ENCODE measurements around the gene CDH4.

The CDH4 gene

DNA sequence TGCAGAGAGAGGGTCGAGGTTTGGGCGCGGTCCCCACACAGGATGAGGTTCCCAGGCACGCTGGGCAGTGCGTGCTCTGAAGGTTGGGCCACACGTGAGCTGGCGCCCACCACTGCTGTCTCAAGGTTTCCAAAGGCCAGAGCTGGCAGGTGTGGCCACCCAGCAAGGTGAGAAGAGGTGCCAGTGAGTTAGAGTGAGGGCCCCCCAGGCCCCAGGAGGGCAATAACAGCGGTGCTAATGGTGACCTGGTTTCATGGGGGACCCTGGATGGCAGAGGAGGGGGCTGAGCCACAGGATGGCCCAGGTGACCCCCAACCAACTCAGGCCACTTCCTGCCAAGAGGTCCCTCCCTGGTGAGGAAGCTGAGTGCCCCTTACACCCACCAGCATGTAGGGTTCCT lies 628.6 kb downstream of the CDH4 start:
- no peak for DNase-seq

DNA sequence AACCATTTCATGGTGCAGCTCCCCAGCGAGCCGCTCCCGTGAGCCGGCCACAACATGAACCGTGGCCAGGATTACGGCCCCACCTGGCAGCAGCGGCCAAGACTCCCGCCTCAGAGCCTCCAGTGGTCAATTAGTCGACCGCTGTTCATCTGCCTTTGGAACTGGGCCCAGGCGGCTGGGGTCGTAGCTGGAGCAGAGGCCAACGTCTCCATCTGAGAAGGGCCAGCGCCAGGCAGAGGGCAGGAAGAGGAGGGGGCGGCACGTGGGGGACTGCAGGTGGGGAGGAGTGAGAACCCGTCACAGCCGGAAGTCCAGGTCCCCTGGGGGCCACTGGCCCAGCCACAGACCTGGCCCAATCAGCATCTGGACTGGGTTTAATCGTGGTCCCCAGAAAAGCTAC lies 629.4 kb downstream of the CDH4 start:
- no peak for DNase-seq

DNA sequence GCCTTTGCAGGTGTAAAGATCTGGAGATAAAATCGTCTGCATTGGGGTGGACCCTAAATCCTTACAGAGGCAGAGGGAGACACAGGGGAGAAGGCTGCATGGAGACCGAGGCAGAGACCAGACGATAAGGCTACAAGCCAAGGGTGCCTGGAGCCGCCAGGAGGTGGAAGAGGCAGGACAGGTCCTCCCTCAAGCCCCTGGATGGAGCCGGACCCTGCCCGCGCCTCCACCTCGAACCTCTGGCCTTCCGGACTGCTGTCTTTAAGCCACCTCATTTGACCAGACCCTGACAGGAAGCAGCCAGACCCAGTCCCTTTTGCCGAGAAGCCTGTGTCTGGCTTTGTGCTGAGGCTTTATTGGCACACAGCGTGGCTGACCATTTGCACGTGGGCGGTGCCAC lies 629.8 kb downstream of the CDH4 start:
- no peak for DNase-seq

DNA sequence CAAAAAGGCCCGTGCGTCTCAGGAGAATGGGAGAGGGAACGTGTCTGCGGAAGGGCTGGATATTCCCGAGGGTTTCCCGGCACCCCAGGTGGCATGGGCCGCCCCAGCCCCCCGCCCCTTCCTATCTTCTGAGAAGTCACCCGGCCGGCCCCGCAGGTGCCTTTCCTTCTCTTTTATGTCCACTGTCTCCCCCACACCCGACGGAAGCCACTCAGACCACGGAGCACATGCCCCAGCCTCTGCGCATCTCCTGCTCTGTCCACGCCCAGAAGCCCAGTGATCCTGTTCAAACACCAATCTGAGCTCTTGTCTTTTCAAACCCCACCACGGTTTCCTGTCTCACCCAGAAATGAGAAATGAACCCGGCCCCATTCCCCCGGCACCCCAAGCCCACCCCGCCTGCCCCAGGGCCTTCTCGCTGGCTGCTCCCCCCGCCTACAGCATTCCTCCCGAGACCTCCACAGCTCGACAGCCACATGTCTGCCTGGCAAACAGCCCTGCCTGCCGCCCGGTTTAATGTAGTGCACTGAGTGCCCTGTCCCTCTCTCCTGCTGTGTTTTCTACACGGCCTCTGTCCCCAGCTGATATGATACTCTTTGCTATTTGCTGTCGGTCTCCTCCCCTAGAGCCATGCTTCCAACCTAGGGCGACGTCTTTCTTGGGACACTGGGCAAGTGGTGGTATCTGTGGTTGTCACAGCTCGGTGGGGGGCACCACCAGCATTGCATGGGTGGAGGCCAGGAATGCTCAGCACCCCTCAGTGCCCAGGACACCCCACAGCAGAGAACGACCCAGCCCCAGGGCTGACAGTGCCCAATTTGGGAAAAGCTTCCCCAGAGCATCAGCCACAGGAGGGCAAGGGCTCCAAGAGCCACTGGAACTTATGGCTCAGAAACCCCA lies 630.9 kb downstream of the CDH4 start:
- DNase-seq = no peak

DNA sequence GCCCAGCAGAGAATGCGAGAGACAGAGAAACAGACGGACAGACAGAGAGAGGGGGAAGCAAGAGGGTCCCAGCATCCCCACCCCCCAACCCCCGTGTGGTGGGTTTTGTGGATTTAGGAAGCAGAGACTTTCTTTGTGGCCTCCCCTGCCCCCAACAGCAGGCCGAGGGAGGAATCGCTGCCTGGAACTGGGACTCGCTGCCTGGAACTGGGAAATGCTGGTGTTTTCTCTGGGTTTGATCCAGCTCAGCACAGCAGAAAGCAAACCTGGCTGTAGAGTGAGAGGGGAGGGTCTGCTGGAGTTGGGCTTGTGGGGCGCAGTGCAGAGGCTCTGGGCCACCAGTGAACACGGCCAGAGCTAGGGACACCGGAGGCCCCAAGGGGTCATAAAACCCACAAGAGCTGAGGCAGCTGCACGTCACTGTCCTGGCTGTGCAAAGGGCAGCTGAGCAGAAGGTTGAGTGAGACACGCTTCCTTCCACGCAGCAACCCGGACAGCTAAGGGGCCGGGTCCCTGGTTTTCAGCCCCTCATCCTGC lies 631.9 kb downstream of the CDH4 start:
- DNase-seq = no peak

DNA sequence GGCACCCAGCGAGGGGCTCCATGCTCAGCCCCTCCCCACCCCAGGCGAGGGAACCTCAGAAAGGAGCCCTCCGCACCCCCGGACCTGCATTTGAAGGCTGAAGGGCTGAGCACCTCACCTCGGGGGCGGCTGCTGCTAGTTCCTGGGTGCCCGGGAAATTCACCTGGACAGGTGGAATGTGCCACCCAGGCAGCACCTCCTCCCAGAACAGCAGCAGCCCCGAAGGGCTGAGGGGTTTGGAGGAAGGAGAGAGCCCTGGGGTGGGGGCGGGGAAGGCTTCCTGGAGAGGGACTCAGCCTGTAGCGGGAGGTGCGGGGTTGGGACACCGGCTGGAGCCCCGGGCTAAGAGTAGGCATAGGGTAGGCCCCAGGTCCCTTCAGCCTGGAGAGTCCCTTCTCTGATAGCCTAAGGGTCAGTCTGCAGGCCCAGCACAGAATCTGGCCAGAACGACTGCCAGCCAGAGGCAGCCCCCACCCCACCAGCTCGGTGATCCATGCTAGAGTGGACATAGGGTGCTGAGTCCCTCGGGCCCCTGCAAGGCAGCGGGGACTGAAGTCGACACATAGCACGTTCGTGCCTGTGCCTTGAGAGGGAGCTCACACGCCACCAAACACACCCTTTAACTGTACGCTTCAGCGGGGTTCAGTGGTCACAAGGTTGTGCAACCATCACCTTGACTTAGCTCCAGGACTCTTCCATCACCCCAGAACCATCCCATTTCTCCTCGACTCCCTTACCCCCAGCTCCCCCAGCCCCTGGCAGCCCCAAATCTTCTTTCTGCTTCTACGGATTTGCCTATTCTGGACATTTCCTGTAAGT lies 632.7 kb downstream of the CDH4 start:
- DNase-seq = no peak

DNA sequence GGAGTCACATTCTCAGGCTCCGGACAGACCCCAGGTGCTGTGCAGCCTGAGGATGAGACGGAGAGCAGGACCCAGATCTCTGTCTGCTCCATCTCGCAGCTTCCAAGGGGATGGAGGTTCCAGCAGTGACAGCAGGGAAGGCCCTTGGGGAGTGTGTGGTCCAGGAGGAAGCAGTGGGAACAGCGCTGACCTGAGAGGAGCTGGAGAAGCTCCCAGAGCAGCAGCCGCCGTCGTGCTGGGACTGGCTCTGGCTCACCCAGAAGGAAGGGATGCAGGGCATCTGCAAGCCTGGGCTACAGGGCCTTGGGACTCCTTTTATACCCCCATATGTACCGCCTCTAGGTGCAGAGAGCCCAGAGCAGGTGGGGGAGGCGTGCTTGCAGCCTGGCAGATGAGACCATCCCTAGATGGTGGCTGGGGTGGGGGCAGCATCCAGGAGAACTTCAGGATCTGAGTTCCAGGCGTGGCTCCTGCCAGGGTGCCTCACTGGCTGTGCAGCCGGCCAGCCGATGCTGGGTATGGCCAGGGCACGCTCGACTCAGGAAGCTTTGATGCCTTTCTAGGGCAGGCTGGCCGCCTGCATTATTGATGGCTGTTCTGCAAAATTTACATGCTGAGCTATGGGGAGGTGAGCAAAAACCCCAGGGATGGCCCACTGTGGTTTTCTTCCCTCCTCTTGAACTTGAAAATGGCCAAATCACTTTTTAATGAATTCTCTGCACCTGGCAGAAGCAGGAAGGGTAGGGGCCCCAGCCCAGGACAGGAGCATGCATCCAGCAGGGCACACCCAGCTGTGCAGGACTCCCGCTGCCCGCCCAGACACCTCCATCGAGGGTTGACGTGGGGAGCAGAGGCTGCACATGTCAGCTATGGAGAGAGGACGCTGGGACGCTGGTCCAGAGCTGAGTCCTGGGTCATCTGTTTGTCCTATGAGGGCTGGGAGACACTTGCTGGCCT lies 634.0 kb downstream of the CDH4 start:
- no peak for DNase-seq

DNA sequence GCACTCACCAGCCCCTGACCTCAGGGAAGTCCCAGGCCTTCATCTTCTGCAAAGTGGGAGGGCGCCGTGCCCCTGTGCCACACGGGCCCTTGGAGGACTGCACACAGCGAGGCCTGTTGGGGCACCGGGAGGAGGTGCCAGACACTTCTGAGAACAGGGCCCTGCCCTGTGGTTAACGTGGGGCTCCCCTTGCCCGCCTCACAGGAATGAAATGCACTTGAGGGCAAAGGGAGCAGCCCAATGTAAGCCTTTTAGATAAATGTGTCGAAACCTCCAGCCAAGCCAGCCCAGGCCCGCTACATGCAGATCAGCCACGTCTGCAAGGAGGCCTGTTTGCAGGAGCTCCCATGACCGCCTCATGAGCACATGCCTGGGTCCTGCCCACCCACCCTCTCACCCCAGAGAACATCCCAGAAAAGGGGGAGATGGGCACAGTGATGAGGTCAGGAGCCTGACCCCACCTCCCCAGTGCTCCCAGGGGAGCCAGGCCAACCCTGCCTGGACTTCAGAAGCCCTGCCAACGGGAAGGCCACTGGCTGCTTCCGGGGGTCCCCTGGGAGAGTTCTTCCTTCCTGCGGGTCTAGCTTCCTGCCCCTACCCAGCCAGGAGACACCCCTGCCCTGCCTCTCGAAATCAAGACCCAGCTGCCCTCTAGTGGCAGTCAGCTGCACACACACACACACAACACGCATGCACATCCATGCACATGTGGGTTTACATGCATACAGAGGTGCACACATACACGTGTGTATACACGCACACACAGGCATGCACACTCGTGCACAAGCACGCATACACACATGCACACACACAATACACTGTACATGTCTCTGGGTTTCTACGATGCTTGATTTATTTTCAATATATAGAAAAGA lies 634.9 kb downstream of the CDH4 start:
- DNase-seq = no peak

DNA sequence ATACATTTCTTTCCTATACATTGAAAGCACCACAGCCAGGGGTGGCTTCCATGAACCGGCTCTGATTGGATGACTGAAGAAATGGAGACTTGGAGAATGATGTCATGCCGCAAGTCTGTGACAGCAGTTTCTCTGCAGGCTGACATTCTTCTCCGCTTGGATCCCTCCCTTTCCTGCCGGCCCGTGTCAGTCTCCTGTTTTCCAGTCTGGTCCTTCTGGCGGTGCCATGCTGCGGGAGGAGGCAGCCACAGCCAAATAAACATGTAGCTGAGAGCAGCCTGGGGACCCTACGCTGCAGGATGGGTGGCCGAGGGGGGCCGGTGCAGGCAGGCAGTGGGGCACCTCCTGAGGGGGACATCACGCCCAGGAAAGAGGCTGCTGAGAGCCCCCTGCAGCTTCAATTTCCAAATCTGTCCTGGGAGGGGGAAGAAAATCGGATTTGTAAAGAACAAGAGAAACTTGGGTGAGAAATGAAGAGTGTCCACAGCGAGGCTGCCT lies 635.6 kb downstream of the CDH4 start:
- no peak for DNase-seq

DNA sequence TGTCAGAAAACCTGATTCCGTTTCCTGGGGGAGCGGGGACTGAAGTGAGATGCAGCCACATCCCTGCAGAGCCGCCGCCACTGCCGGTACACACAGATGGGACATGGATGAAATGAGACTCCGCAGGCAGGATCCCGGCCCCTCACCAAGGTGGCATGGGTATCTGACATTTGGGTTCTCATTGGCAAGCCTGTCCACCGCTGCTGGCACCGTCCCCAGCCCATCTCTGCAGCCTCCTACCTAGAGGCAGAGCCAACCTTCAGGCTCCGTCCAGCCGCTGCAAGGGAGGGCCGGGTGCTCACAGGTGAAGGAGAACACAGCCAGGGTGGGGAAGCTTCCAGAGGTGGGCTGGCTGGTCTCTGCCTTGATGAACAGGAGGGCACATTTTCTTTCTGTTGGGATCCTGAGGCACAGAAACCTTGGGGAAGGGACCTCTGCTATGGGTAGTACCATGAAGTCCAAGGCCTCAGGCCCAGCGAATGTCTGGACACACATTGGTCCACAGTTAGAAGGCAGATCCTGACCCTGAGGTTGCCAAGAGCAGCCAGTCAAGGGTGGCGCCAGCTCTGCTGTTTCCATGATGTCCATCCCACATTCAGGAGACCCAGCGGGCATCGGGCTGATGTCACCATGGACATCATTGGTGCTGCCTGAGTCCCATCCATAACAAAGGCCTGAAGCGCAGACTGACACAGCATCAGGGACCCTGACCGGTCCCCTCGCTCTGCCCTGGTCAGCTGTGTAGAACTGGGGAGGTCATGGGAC lies 636.2 kb downstream of the CDH4 start:
- DNase-seq = no peak

DNA sequence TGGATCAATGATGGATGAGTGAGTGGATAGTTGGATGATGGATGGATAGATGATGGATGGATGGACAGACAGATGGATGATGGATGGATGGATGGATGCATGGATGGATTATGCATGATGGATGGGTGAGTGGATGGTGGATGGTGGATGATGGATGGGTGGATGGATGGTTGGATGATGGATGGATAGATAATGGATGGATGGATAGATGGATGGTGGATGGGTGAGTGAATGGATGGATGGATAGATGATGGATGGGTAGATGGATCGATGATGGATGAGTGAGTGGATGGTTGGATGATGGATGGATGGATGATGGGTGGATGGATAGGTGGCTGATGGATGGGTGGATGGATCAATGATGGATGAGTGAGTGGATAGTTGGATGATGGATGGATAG lies 637.6 kb downstream of the CDH4 start:
- DNase-seq = no peak

DNA sequence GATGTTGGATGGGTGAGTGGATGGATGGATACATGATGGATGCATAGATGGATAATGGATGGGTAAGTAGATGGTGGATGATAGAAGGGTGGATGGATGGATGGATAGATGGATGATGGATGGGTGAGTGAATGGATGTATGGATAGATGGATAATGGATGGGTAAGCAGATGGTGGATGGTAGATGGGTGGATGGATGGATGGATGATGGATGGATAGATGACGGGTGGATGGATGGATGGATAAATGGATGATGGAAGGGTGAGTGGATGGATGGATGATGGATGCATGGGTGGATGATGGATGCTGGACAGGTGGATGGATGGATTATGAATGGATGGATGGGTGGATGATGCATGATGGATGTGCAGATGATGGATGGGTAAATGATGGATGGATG lies 638.1 kb downstream of the CDH4 start:
- DNase-seq = no peak

DNA sequence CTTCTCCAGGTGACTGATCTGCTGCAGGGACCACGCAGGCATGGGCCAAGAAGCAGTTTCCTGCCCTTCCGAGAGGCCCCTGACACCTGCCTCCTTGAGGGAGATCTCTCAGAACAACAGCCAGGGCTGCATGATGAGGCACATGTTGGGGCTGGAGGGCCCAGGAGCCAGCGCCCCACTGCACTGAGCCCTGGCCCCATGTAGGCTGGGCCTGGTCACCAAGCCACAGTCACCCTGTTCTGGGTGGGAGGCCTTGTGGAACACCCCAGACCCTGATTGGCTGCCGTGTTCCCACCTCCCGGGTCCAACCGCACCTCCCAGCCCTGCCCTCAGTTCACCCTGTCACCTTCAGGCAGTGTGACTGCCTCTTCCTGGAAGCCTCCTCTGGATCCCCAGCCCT lies 639.4 kb downstream of the CDH4 start:
- DNase-seq = no peak

DNA sequence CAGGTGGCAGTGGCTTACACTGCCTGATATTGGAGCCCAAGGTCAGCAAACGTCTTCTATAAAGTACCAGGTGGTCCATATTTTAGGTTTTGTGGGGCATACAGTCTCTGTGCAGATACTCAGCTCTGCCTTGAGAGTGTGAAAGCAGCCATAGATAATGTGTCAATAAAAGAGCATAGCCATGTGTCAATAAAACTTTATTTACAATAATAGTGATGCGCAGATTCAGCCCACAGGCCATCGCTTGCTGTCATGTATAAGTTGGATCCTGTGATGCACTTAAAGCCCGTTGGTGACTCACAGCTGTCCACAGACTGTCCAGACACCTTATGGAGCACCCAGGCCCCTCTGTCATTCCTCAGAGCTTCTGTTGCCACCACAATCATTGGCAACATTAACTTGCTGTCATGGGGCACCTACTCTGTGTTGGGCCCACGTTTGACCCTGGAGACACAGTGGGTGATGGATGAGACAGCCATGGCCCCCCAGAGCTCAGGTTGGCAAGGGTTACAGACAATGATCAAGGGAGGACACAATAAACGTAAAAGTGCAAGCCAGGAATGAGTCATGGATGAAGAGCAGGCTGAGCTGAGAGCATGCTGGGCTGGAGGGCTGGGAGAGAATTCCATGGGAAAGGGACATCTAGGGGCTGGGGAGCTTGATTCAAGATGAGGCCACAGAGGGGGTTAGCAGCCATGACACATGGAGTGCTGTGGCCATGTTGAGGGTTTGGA lies 640.0 kb downstream of the CDH4 start:
- no peak for DNase-seq

DNA sequence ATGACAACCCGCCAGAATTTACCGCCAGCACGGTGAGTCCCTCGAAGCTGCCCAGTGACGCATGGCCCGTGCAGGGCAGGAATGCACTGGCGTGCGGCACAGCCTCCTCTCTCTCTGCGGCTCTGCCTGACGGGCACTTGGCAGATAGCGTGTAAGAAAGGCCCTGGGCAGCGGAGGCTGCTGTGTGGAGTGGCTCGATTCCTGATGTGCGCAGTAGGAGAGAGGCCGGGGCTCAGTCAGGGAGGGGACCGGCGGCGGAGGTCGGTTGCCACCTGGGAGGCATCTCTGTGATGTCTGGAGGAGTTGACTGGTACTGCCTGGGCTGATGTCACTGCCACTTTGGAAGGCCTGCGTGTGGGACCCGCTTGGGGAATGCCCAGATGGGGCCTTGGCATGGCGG lies 643.0 kb downstream of the CDH4 start:
- DNase-seq = no peak

DNA sequence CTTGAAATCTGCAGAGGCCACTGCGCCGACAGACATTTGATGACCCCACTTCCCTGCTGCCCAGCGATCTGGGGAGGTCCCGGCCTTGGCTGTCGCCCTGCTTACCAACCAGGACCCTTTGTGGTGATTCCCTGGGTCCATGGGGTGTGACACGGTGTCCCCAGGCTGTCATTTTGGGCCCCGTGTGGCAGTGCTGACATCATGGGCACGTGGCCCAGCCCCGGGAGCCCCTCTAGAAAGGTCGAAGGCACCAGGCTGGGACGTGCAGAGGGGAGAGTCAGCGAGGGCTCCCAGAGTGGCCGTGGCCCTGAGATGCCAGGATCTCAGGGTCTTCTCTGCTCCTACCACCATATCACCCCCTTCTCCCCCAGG lies 643.6 kb downstream of the CDH4 start:
- DNase-seq = no peak

DNA sequence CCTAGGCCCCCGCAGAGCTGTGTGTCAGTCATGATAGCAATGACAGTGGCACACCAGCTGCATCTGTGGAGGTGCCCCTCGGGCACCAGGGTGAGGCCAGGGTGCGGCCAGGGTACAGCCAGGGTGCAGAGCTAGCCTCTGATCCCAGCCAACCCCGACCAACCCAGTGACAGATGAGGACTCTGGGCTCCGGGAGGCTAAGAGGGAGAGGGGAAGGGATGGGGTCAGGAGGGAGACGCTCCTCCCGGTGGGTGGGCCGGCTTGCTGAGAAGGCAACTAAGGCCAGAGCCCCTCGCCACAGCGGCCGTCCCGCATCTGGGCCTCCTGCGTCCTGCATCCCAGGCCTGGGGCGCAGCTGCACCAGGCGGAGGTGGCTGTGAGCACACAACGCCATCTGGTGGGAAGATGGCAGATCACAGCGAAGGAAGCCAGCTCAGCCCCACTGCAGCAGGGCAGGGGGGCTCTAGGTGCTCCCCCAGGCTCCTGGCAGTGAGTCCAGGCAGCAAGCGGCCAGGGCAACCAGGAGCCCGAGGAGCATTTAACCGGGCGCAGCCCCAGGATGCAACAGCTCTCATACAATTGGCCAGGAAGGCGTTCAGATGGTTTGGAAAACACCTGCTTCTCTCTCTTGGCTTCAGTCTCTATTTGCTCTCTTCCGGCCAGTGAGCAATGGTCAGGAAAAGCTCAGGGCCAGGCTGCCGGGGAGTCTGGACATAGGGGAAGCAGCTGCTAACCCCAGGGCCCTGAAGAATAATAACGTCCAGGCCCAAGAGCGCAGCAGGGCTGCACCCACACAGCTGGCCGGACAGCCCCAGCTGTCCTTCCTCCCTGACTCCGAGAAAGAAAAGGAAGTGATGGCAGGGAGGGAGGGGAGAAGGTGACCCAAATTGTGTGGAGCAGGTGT lies 644.2 kb downstream of the CDH4 start:
- no peak for DNase-seq

DNA sequence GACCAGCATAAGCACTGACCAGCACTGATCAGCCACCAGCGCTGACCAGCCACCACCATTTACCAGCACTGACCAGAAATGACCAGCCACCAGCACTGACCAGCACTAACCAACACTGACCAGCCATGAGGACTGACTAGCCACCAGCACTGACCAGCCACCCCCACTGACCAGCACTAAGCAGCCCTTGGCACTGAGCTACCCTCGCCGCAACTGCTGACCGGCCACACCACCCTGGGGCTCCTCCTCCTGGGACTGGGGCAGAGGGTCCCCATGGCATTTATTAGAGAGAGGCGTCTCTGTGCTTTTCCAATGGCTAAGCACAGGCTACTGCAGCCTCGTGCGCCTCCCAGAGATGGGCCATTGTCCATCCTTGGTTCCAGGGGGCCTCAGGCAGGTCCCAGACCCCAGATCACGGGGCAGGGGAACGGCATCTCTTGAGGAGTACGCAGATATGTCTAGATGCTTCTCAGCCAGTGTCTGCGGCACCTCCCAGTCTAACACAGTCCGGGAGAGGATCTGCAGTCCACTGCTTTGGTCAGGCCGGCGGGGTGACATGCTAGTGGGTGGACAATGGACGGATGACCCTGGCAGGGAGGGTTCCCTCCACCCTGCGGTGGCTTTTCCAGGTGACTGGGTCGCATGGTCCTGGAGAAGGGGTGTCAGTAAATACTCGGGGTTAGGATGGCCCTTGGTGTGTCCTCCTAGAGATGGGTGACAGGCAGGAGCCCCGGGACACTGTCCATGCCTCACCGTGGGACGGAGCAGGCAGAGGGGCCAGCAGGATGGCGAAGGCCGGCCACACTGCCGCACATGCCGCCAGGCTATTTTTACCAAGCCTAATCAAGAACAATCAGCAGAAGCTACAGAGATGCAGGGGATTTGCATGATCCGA lies 645.6 kb downstream of the CDH4 start:
- DNase-seq = no peak

All from SIG-M5 (cell line).